Liver (tissue), 9 donors: ENCODE measurements around the gene ADCY4. TPM values are rescaled to one million over a fixed set of nuclear protein-coding genes. Genes with fewer than 3 reads are reported as not detected.

ENCODE experiments used
- DNase-seq: peaks from one replicate; pipeline ENCODE4 v3.0.0-alpha.2; 2017; ENCODE audit warnings: low spot score
- H3K27ac ChIP-seq, 2 donors: one replicate each; pipeline ENCODE4 v1.7.0; 2013; ENCODE audit warnings: inconsistent platforms in 2 of 2, low read length in 2 of 2, control low read depth in 1 of 2, low read depth in 1 of 2, mild to moderate bottlenecking in 1 of 2
- H3K27me3 ChIP-seq, 4 donors: one replicate each; pipeline versions ENCODE4 v1.6.1 to v1.7.0; 2013; ENCODE audit warnings: low read length in 3 of 4, inconsistent platforms in 1 of 4, mild to moderate bottlenecking in 1 of 4, moderate library complexity in 1 of 4; ENCODE audit not compliant: control insufficient read depth in 4 of 4, insufficient read depth in 4 of 4
- H3K36me3 ChIP-seq, 4 donors: one replicate each; pipeline versions ENCODE4 v1.6.1 to v1.7.0; 2013; ENCODE audit warnings: low read length in 3 of 4, mild to moderate bottlenecking in 3 of 4, low read depth in 1 of 4, moderate library complexity in 1 of 4; ENCODE audit not compliant: control insufficient read depth in 4 of 4, insufficient read depth in 3 of 4
- H3K4me1 ChIP-seq, 4 donors: one replicate each; pipeline versions ENCODE4 v1.6.1 to v1.7.0; 2013; ENCODE audit warnings: low read length in 3 of 4, mild to moderate bottlenecking in 3 of 4, moderate library complexity in 1 of 4; ENCODE audit not compliant: control insufficient read depth in 4 of 4, insufficient read depth in 4 of 4
- H3K4me3 ChIP-seq, 3 donors: one replicate each; pipeline versions ENCODE4 v1.6.1 to v1.7.0; 2013; ENCODE audit warnings: low read length in 3 of 3, control low read depth in 1 of 3, low read depth in 1 of 3, mild to moderate bottlenecking in 1 of 3
- H3K9ac ChIP-seq, 2 donors: one replicate each; pipeline ENCODE4 v1.7.0; 2013; ENCODE audit warnings: low read length in 2 of 2, mild to moderate bottlenecking in 2 of 2, moderate library complexity in 2 of 2, control low read depth in 1 of 2, low read depth in 1 of 2
- H3K9me3 ChIP-seq, 4 donors: one replicate each; pipeline versions ENCODE4 v1.6.1 to v1.7.0; 2013; ENCODE audit warnings: low read length in 3 of 4; ENCODE audit not compliant: control insufficient read depth in 4 of 4
- EGR1 ChIP-seq, 2 donors: IDR thresholded peaks; 2 replicates each; pipeline ENCODE4 v1.6.1; 2016 to 2018; ENCODE audit warnings: antibody characterized with exemption in 2 of 2, low read depth in 2 of 2
- FOXA1 ChIP-seq: IDR thresholded peaks from 2 replicates; pipeline ENCODE4 v1.6.1; 2016; ENCODE audit warnings: antibody characterized with exemption
- FOXA2 ChIP-seq: IDR thresholded peaks from 2 replicates; pipeline ENCODE4 v1.6.1; 2016; ENCODE audit warnings: antibody characterized with exemption
- GABPA ChIP-seq, 2 donors: IDR thresholded peaks in 1 of 2; conservative IDR thresholded peaks in 1 of 2; 2 replicates each; pipeline ENCODE4 v1.6.1; 2016; ENCODE audit warnings: antibody characterized with exemption in 2 of 2, mild to moderate bottlenecking in 1 of 2, moderate library complexity in 1 of 2
- HNF4A ChIP-seq, 2 donors: conservative IDR thresholded peaks; 2 replicates each; pipeline ENCODE4 v1.6.1; 2016; ENCODE audit warnings: antibody characterized with exemption in 2 of 2, mild to moderate bottlenecking in 2 of 2
- HNF4G ChIP-seq: IDR thresholded peaks from 2 replicates; pipeline ENCODE4 v1.6.1; 2016; ENCODE audit warnings: antibody characterized with exemption
- JUND ChIP-seq, 2 donors: IDR thresholded peaks; 2 replicates each; pipeline ENCODE4 v1.6.1; 2016; ENCODE audit warnings: antibody characterized with exemption in 2 of 2
- NR2F2 ChIP-seq: IDR thresholded peaks from 2 replicates; pipeline ENCODE4 v1.6.1; 2016; ENCODE audit warnings: antibody characterized with exemption
- RAD21 ChIP-seq, 2 donors: IDR thresholded peaks; 2 replicates each; pipeline ENCODE4 v1.6.1; 2016; ENCODE audit warnings: antibody characterized with exemption in 2 of 2, mild to moderate bottlenecking in 2 of 2
- RXRA ChIP-seq, 2 donors: IDR thresholded peaks; 2 replicates each; pipeline ENCODE4 v1.6.1; 2017 to 2018; ENCODE audit warnings: antibody characterized with exemption in 2 of 2, mild to moderate bottlenecking in 1 of 2
- SP1 ChIP-seq: IDR thresholded peaks from 2 replicates; pipeline ENCODE4 v1.6.1; 2018; ENCODE audit warnings: antibody characterized with exemption, mild to moderate bottlenecking
- TAF1 ChIP-seq: conservative IDR thresholded peaks from 2 replicates; pipeline ENCODE4 v1.6.1; 2016; ENCODE audit warnings: antibody characterized with exemption, mild to moderate bottlenecking
- YY1 ChIP-seq: IDR thresholded peaks from 2 replicates; pipeline ENCODE4 v1.6.1; 2016; ENCODE audit warnings: antibody characterized with exemption, mild to moderate bottlenecking
- WGBS: extraction: QIAGEN DNeasy Blood & Tissue Kit; methylation state at CpG from one replicate; pipeline ENCODE4 v1.1.7; 2013; 5-methylcytosine and 5-hydroxymethylcytosine counted together
- polyA plus RNA-seq, 2 donors: library from polyadenylated mRNA; stranded (reverse) in 1 of 2; unstranded in 1 of 2; fragments of 200-250 nt in 1 of 2; fragments of >200 nt in 1 of 2; fragmentation: Nextera tagmentation in 1 of 2; extraction: Ambion mirVana in 1 of 2; gene quantifications; one replicate each; pipeline versions ENCODE4 v1.2.1 to v1.2.3, GENCODE V29; 2013 to 2015
- total RNA-seq, 2 donors: library from RNA; depleted of rRNA; stranded (reverse); fragments of >200 nt; gene quantifications; one replicate each; pipeline ENCODE4 v1.2.3, GENCODE V29; 2014
- TF ChIP-seq, protein P1 (sequence below): IDR thresholded peaks from 2 replicates; pipeline ENCODE4 v1.6.1; 2016; ENCODE audit warnings: antibody characterized with exemption
- TF ChIP-seq, protein P2 (sequence below): IDR thresholded peaks from 2 replicates; pipeline ENCODE4 v1.6.1; 2016; ENCODE audit warnings: antibody characterized with exemption
- TF ChIP-seq, protein P3 (sequence below): IDR thresholded peaks from 2 replicates; pipeline ENCODE4 v1.6.1; 2016; ENCODE audit warnings: antibody characterized with exemption, mild to moderate bottlenecking
- TF ChIP-seq, protein P4 (sequence below): IDR thresholded peaks from 2 replicates; pipeline ENCODE4 v1.6.1; 2016; ENCODE audit warnings: antibody characterized with exemption
- TF ChIP-seq, protein P5 (sequence below): fragments of 150-350 bp; IDR thresholded peaks from 2 replicates; pipeline ENCODE4 v1.5.1; 2017; ENCODE audit warnings: improper control_type of control experiment, low read depth, low read length; ENCODE audit not compliant: missing input control
- donor health status: healthy.
- donor health status: healthy.
- donor health status: healthy.
- donor health status: healthy.
- donor health status: healthy.

ADCY4 gene
- total and polyA plus RNA-seq, 4 donors = 2.2 to 7.2 (median 4.0) TPM

DNA sequence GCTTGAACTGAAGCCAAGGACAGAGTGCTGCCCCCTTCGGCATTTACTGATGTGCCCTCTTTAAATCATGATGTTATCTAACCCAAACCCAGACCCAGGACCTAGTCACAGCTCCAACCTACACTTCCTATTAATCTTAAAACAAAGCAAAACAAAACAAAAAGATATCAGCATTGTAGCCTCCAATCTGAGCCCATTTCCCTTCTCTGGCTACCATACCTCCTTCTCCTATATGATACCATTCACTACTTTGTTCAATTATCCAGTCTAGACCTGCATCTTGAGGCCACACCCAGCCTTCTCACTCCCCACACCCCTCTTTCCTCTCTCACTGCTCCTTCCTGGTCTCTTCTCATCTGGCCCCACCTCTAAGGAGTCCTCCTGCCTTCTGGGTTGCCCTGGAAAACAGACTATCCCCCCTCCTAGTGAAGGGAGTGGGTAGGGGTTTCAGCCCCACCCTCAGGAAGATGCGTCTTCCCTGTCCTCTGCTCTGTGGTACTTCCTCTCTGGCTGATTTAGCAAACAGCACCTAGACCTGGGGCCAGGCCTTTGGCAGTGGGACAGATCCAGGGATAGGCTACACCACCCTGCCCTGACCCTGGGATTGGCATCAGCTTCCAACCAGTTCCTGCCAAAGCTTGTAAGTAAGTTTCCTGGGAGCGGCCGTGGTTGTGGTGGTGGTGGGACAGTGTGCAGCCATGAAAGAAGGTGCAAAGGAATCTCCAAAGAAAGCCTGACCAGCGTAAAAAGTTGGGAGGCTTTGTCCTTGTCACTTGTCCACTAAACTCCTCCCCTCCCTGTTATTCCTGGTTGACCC is 20.3 kb downstream of the ADCY4 start:
- Histone ChIP-seq H3K27me3 (no peaks in the 10 kb centered on the region), H3K36me3 (no peaks in the 10 kb centered on the region), H3K9me3 (no peaks in the 10 kb centered on the region), H3K4me1 (peaks cover 16 to 33% (median 23%) of the 10 kb centered on the region in 4 donors), H3K9ac (no peak overlapping the region), H3K4me3 (no peak overlapping the region), H3K27ac (peak overlapping the region; percentile 15 to 48)
- TF ChIP-seq NR2F2 (no peak), YY1 (no peak), FOXA1 (no peak), TAF1 (no peak), FOXA2 (no peak), RXRA (IDR thresholded peaks at IDR 0.05) (no peak), JUND (IDR thresholded peaks at IDR 0.05) (no peak), HNF4G (no peak), RAD21 (IDR thresholded peaks at IDR 0.05) (no peak), SP1 (no peak), GABPA (IDR thresholded peaks at IDR 0.05 in 1 of 2, conservative IDR thresholded peaks at IDR 0.05 in 1 of 2) (no peak), HNF4A (conservative IDR thresholded peaks at IDR 0.05) (no peak), EGR1 (IDR thresholded peaks at IDR 0.05; ENCODE audit: low read depth in 2 of 2) (no peak)
- TF ChIP-seq, protein P1, sequence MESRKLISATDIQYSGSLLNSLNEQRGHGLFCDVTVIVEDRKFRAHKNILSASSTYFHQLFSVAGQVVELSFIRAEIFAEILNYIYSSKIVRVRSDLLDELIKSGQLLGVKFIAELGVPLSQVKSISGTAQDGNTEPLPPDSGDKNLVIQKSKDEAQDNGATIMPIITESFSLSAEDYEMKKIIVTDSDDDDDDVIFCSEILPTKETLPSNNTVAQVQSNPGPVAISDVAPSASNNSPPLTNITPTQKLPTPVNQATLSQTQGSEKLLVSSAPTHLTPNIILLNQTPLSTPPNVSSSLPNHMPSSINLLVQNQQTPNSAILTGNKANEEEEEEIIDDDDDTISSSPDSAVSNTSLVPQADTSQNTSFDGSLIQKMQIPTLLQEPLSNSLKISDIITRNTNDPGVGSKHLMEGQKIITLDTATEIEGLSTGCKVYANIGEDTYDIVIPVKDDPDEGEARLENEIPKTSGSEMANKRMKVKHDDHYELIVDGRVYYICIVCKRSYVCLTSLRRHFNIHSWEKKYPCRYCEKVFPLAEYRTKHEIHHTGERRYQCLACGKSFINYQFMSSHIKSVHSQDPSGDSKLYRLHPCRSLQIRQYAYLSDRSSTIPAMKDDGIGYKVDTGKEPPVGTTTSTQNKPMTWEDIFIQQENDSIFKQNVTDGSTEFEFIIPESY = no peak
- TF ChIP-seq, protein P2, sequence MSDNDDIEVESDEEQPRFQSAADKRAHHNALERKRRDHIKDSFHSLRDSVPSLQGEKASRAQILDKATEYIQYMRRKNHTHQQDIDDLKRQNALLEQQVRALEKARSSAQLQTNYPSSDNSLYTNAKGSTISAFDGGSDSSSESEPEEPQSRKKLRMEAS = no peak
- TF ChIP-seq, protein P3, sequence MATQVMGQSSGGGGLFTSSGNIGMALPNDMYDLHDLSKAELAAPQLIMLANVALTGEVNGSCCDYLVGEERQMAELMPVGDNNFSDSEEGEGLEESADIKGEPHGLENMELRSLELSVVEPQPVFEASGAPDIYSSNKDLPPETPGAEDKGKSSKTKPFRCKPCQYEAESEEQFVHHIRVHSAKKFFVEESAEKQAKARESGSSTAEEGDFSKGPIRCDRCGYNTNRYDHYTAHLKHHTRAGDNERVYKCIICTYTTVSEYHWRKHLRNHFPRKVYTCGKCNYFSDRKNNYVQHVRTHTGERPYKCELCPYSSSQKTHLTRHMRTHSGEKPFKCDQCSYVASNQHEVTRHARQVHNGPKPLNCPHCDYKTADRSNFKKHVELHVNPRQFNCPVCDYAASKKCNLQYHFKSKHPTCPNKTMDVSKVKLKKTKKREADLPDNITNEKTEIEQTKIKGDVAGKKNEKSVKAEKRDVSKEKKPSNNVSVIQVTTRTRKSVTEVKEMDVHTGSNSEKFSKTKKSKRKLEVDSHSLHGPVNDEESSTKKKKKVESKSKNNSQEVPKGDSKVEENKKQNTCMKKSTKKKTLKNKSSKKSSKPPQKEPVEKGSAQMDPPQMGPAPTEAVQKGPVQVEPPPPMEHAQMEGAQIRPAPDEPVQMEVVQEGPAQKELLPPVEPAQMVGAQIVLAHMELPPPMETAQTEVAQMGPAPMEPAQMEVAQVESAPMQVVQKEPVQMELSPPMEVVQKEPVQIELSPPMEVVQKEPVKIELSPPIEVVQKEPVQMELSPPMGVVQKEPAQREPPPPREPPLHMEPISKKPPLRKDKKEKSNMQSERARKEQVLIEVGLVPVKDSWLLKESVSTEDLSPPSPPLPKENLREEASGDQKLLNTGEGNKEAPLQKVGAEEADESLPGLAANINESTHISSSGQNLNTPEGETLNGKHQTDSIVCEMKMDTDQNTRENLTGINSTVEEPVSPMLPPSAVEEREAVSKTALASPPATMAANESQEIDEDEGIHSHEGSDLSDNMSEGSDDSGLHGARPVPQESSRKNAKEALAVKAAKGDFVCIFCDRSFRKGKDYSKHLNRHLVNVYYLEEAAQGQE = no peak
- TF ChIP-seq, protein P4, sequence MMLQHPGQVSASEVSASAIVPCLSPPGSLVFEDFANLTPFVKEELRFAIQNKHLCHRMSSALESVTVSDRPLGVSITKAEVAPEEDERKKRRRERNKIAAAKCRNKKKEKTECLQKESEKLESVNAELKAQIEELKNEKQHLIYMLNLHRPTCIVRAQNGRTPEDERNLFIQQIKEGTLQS = no peak
- TF ChIP-seq, protein P5, sequence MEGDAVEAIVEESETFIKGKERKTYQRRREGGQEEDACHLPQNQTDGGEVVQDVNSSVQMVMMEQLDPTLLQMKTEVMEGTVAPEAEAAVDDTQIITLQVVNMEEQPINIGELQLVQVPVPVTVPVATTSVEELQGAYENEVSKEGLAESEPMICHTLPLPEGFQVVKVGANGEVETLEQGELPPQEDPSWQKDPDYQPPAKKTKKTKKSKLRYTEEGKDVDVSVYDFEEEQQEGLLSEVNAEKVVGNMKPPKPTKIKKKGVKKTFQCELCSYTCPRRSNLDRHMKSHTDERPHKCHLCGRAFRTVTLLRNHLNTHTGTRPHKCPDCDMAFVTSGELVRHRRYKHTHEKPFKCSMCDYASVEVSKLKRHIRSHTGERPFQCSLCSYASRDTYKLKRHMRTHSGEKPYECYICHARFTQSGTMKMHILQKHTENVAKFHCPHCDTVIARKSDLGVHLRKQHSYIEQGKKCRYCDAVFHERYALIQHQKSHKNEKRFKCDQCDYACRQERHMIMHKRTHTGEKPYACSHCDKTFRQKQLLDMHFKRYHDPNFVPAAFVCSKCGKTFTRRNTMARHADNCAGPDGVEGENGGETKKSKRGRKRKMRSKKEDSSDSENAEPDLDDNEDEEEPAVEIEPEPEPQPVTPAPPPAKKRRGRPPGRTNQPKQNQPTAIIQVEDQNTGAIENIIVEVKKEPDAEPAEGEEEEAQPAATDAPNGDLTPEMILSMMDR = no peak
- WGBS = 63% methylated on average over 5 of the region's 5 CpGs
- no peak for DNase-seq
